Endothelial cell of umbilical vein (primary cell): Measurements from ENCODE around the gene UVRAG. TPM values are rescaled to one million over a fixed set of nuclear protein-coding genes. Genes with fewer than 3 reads are reported as not detected.
A peak's percentile ranks its signal among the peaks of the same experiment; 100 is the strongest.

Experiments
- BruUV-seq: library from RNA; stranded (reverse); fragments of 400-500 nt; replicated peaks from 2 replicates; lab custom pipeline; 2021; lab: Mats Ljungman, UMichigan
- CTCF ChIA-PET: fragments of 300-600, 350-600 bp; sonication (Branson Sonifier 250); formaldehyde crosslinking; loops from one replicate; lab custom pipeline; 2021; ENCODE audit warnings: antibody characterized with exemption, inconsistent platforms; lab: Charles Lee
- POLR2A ChIA-PET: fragments of 300-600, 350-600 bp; sonication (Branson Sonifier 250); formaldehyde crosslinking; loops from one replicate; lab custom pipeline; 2021; ENCODE audit warnings: antibody characterized with exemption, inconsistent platforms; lab: Charles Lee
- DNase-seq: peaks from one replicate; pipeline ENCODE4 v3.0.0-alpha.2; 2011; ENCODE audit warnings: low read depth, low spot score
- FAIRE-seq: peaks from 2 replicates; lab custom pipeline; 2011; peaks lifted over from hg19 to GRCh38; lab: Jason Lieb, UNC
- H2AFZ ChIP-seq: 2 replicates; pipeline ENCODE4 v1.6.0; 2012; ENCODE audit warnings: low read depth, low read length, control low read depth, inconsistent platforms
- H3K27ac ChIP-seq: 2 replicates; pipeline ENCODE4 v1.5.1; 2011; ENCODE audit warnings: low read depth, mild to moderate bottlenecking, control low read depth, low read length, moderate library complexity; ENCODE audit not compliant: insufficient read depth
- H3K27me3 ChIP-seq, 2 experiments: 2 replicates each; pipeline versions ENCODE4 v1.6.0 to v1.6.1; 2011; ENCODE audit warnings: low read length in 2 of 2, mixed read lengths in 1 of 2; ENCODE audit not compliant: control insufficient read depth in 2 of 2, insufficient read depth in 2 of 2
- H3K36me3 ChIP-seq, 2 experiments: 2 replicates in 1 of 2; 3 replicates in 1 of 2; pipeline ENCODE4 v1.5.1; 2011; ENCODE audit warnings: low read length in 2 of 2, mild to moderate bottlenecking in 1 of 2, moderate library complexity in 1 of 2; ENCODE audit not compliant: control insufficient read depth in 2 of 2, insufficient read depth in 2 of 2; ENCODE audit errors: extremely low read depth in 1 of 2
- H3K4me1 ChIP-seq: 3 replicates; pipeline ENCODE4 v1.5.1; 2011; ENCODE audit warnings: mild to moderate bottlenecking, low read length; ENCODE audit not compliant: control insufficient read depth, insufficient read depth; ENCODE audit errors: extremely low read depth
- H3K4me2 ChIP-seq: 2 replicates; pipeline ENCODE4 v1.6.1; 2011; ENCODE audit warnings: low read length, control low read depth, mixed read lengths; ENCODE audit not compliant: insufficient read depth
- H3K4me3 ChIP-seq, 3 experiments: fragments of 200-600 bp in 1 of 3; sonication (generic), shearing (Covaris generic) in 1 of 3; replicated peaks in 1 of 3; 2 replicates each; pipeline ENCODE4 v1.5.1; 2011 to 2016; ENCODE audit warnings: control low read depth in 3 of 3, low read length in 3 of 3, mild to moderate bottlenecking in 2 of 3, inconsistent platforms in 1 of 3, low read depth in 1 of 3, moderate library complexity in 1 of 3; ENCODE audit not compliant: insufficient read depth in 1 of 3
- H3K79me2 ChIP-seq: 2 replicates; pipeline ENCODE4 v1.6.0; 2012; ENCODE audit warnings: low read length, inconsistent platforms; ENCODE audit not compliant: control insufficient read depth, insufficient read depth
- H3K9ac ChIP-seq: replicated peaks from 2 replicates; pipeline ENCODE3; 2011; ENCODE audit warnings: low read length, control low read depth; ENCODE audit not compliant: insufficient read depth; ENCODE audit errors: extremely low read depth
- H3K9me1 ChIP-seq: replicated peaks from 3 replicates; pipeline ENCODE4 v1.6.0; 2011; ENCODE audit warnings: mild to moderate bottlenecking, low read length; ENCODE audit not compliant: control insufficient read depth, insufficient read depth; ENCODE audit errors: extremely low read depth
- H3K9me3 ChIP-seq: replicated peaks from 2 replicates; pipeline ENCODE4 v1.5.1; 2012; ENCODE audit warnings: low read length, inconsistent platforms; ENCODE audit not compliant: control insufficient read depth, insufficient read depth
- H4K20me1 ChIP-seq: replicated peaks from 2 replicates; pipeline ENCODE3; 2011; ENCODE audit warnings: mild to moderate bottlenecking, low read length; ENCODE audit not compliant: control insufficient read depth, insufficient read depth; ENCODE audit errors: extremely low read depth
- CTCF ChIP-seq, 2 donors: IDR thresholded peaks; 1 replicate in 1 of 2; 2 replicates in 1 of 2; pipeline ENCODE4 v1.5.1; 2011; ENCODE audit warnings: low read length in 2 of 2, mild to moderate bottlenecking in 2 of 2, moderate library complexity in 2 of 2, control low read depth in 1 of 2, inconsistent platforms in 1 of 2, low read depth in 1 of 2; ENCODE audit not compliant: insufficient read depth in 1 of 2; ENCODE audit errors: extremely low read depth in 1 of 2
- EZH2 ChIP-seq: IDR thresholded peaks from 2 replicates; pipeline ENCODE4 v1.6.1; 2012; ENCODE audit warnings: borderline replicate concordance, low read depth, mild to moderate bottlenecking, moderate library complexity, low read length, inconsistent platforms; ENCODE audit not compliant: severe bottlenecking
- FOS ChIP-seq: IDR thresholded peaks from 2 replicates; pipeline ENCODE4 v1.6.1; 2011; ENCODE audit warnings: mild to moderate bottlenecking, low read length, moderate library complexity, borderline replicate concordance; ENCODE audit not compliant: insufficient read depth
- GATA2 ChIP-seq: IDR thresholded peaks from 2 replicates; pipeline ENCODE4 v1.7.0; 2011; ENCODE audit warnings: low read depth, mild to moderate bottlenecking, moderate library complexity, mixed read lengths, low read length; ENCODE audit not compliant: insufficient read length, insufficient read depth
- JUN ChIP-seq: IDR thresholded peaks from 2 replicates; pipeline ENCODE4 v1.6.1; 2011; ENCODE audit warnings: borderline replicate concordance, low read depth; ENCODE audit not compliant: insufficient read length, insufficient read depth
- MYC ChIP-seq: IDR thresholded peaks from one replicate; pipeline ENCODE4 v1.6.1; 2011; ENCODE audit warnings: mild to moderate bottlenecking, low read depth, low read length
- POLR2A ChIP-seq: IDR thresholded peaks from 2 replicates; pipeline ENCODE4 v1.6.1; 2012; ENCODE audit warnings: low read depth, mild to moderate bottlenecking, control low read depth, low read length
- POLR2AphosphoS5 ChIP-seq: IDR thresholded peaks from 2 replicates; pipeline ENCODE4 v1.6.1; 2012; ENCODE audit warnings: low read depth, mild to moderate bottlenecking, control low read depth, low read length, moderate library complexity; ENCODE audit not compliant: insufficient read depth
- dilution Hi-C: fragments of 300-500 bp; cut with MboI; formaldehyde crosslinking; loops from one replicate; pipeline ENCODE4 v1.15.0; 2019; ENCODE audit warnings: low sequenced_read_pairs; ENCODE audit not compliant: extremely low pct_ligation_motif_present
- intact Hi-C: fragments of 100-400 bp; cut with micrococcal nuclease; formaldehyde crosslinking; loops from one replicate; pipeline ENCODE4 v1.10.0; 2022
- polyA plus RNA-seq, 4 experiments: library from polyadenylated mRNA; depleted of rRNA in 3 of 4; stranded (reverse) in 3 of 4; unstranded in 1 of 4; fragments of >200 nt; gene quantifications; 2 replicates each; pipeline versions ENCODE4 v1.2.1 to v1.2.3, GENCODE V29; 2011 to 2012; ENCODE audit warnings: missing spikeins in 1 of 4
- total RNA-seq: library from RNA; stranded (reverse); gene quantifications from 2 replicates; pipeline ENCODE4 v1.2.3, GENCODE V29; 2021
- TF ChIP-seq, protein P1 (sequence below): IDR thresholded peaks from 2 replicates; pipeline ENCODE4 v1.6.1; 2011; ENCODE audit not compliant: insufficient read depth, insufficient read length

Gene UVRAG
- total and polyA plus RNA-seq, 2 donors (not counting 3 experiments of a cell fraction or from before 2014, with no cell fraction given): 21.2 to 65.6 TPM

DNA sequence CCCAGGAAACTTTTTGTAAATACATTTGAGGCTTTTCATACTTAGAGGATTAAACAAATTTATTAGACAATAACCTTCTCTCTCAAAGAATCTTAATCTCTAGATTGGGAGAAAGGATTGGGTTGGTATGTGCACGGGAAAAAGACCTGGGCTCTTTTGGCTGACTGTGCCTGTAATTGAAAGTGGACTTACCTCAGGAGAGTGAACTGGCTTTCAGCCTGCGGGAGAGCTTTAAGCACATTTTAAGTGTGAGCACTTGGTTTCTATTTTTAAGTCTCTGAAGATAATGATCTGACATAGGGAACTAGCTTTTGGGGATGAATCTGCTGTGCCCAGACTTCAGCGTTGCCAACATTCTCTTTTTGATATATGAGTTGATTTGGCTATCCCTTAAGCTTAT, 35.8 kb downstream of the UVRAG start:
- no peak for FAIRE-seq
- no TSS peak for BruUV-seq

More for the DNA sequence above, 35.8 kb downstream of the UVRAG start:
- Histone ChIP-seq H3K27ac (peak overlapping the region; percentile 20), H3K36me3 (no peaks in the 10 kb centered on the region), H3K9me1 (no peaks in the 10 kb centered on the region), H4K20me1 (no peaks in the 10 kb centered on the region), H3K4me1 (peaks cover 22% of the 10 kb centered on the region), H3K9ac (no peak overlapping the region), H3K27me3 (no peaks in the 10 kb centered on the region), H3K79me2 (peaks cover 88% of the 10 kb centered on the region), H2AFZ (no peak overlapping the region), H3K4me3 (no peak overlapping the region), H3K4me2 (peak overlapping the region; percentile 38), H3K9me3 (no peaks in the 10 kb centered on the region)
- no peak for TF ChIP-seq FOS
- no peak for TF ChIP-seq GATA2
- TF ChIP-seq, protein P1, sequence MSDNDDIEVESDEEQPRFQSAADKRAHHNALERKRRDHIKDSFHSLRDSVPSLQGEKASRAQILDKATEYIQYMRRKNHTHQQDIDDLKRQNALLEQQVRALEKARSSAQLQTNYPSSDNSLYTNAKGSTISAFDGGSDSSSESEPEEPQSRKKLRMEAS: no peak
- TF ChIP-seq POLR2A: no peak
- TF ChIP-seq MYC: no peak
- TF ChIP-seq CTCF (IDR thresholded peaks at IDR 0.05; ENCODE audit: extremely low read depth in 1 of 2, insufficient read depth in 1 of 2, low read depth in 1 of 2, low read length in 2 of 2): no peak
- TF ChIP-seq POLR2AphosphoS5: no peak
- no peak for TF ChIP-seq JUN
- no peak for TF ChIP-seq EZH2
- intact Hi-C loops (loop anchor here (5.0 kb wide), 1 partner anchor 38 kb away; no protein-coding TSS in a partner anchor), dilution Hi-C loops (no loop called here)
- ChIA-PET CTCF (interaction anchor here (0.8 to 4.5 kb wide), 8 partner anchors 10 to 48 kb away, joined by 3 to 21 read pairs (median 6); no protein-coding TSS in a partner anchor), POLR2A (interaction anchor here (0.8 kb wide), 1 partner anchor 36 kb away, joined by 3 read pairs; the partner anchor contains the start of gene UVRAG)
- peak; percentile 23 for DNase-seq
